GM12865 (cell line): ENCODE measurements around the gene ERC2.
A peak's percentile ranks its signal among the peaks of the same experiment; 100 is the strongest.

Experiments
- DNase-seq: peaks from one replicate; pipeline ENCODE4 v3.0.0; 2010; ENCODE audit warnings: low read depth
- H3K4me3 ChIP-seq: 2 replicates; pipeline ENCODE4 v1.5.1; 2011; ENCODE audit warnings: mild to moderate bottlenecking, low read depth, low read length, control low read depth
- CTCF ChIP-seq: IDR thresholded peaks from 2 replicates; pipeline ENCODE4 v1.5.1; 2011; ENCODE audit warnings: low read length, control low read depth, low read depth, inconsistent platforms; ENCODE audit not compliant: insufficient read depth; ENCODE audit errors: missing control alignments

Gene ERC2

GRCh38 chr3:55588146-55588765 is 880.0 kb downstream of the ERC2 start:
- TF ChIP-seq CTCF, result no peak
- H3K4me3 ChIP-seq, result no peak overlapping the region
- DNase-seq, result peak; percentile 57

- no peak for DNase-seq
- TF ChIP-seq CTCF, result no peak
- no peak overlapping the region for H3K4me3 ChIP-seq
Measured at GRCh38 chr3:55585856-55586255, 882.4 kb downstream of the ERC2 start.

- no peak for DNase-seq
- no peak for TF ChIP-seq CTCF
- H3K4me3 ChIP-seq, result no peak overlapping the region
Measured at GRCh38 chr3:55584716-55585368, 883.4 kb downstream of the ERC2 start.

GRCh38 chr3:55584030-55584429 is 884.2 kb downstream of the ERC2 start:
- no peak overlapping the region for H3K4me3 ChIP-seq
- no peak for TF ChIP-seq CTCF
- DNase-seq, result no peak

GRCh38 chr3:55583475-55583874 is 884.8 kb downstream of the ERC2 start:
- H3K4me3 ChIP-seq, result no peak overlapping the region
- TF ChIP-seq CTCF, result no peak
- DNase-seq, result no peak

GRCh38 chr3:55579496-55579895 is 888.8 kb downstream of the ERC2 start:
- H3K4me3 ChIP-seq, result no peak overlapping the region
- no peak for DNase-seq
- TF ChIP-seq CTCF, result no peak
